Measurements from ENCODE around the gene GMPS. TPM values are rescaled to one million over a fixed set of nuclear protein-coding genes. Genes with fewer than 3 reads are reported as not detected.

The GMPS gene
- total RNA-seq, 1 donor from 2014 or later, result 29.2 TPM

- H3K4me3 ChIP-seq, result no peak overlapping the region
- H3K9me3 ChIP-seq, result no peaks in the 10 kb centered on the region
- no peaks in the 10 kb centered on the region for H3K27me3 ChIP-seq
- intact Hi-C loops (cut with DNase I), result no loop called here
- H3K36me3 ChIP-seq, result peaks cover 0 to 17% of the 10 kb centered on the region in 2 donors
- peaks cover 26% of the 10 kb centered on the region for H3K4me1 ChIP-seq
- no peak for TF ChIP-seq CTCF (IDR thresholded peaks at IDR 0.05)
- no peak for TF ChIP-seq POLR2AphosphoS5 (IDR thresholded peaks at IDR 0.05; ENCODE audit: insufficient read depth in 1 of 2, low read depth in 1 of 2)
- TF ChIP-seq POLR2A (IDR thresholded peaks at IDR 0.05), result no peak
- H3K27ac ChIP-seq, result no peak overlapping the region
- DNase-seq (ENCODE audit: extremely low spot score in 2 of 2), result no peak
Measured at GRCh38 chr3:155889952-155890351, 19.5 kb downstream of the GMPS start.

- intact Hi-C loops (cut with DNase I), result no loop called here
- no peak for DNase-seq (ENCODE audit: extremely low spot score in 2 of 2)
- Histone ChIP-seq H3K4me1 (peaks cover 26% of the 10 kb centered on the region), H3K4me3 (no peak overlapping the region), H3K27ac (no peak overlapping the region), H3K27me3 (no peaks in the 10 kb centered on the region), H3K36me3 (peaks cover 0 to 22% of the 10 kb centered on the region in 2 donors), H3K9me3 (no peaks in the 10 kb centered on the region)
- no peak for TF ChIP-seq CTCF (IDR thresholded peaks at IDR 0.05)
- no peak for TF ChIP-seq POLR2AphosphoS5 (IDR thresholded peaks at IDR 0.05; ENCODE audit: insufficient read depth in 1 of 2, low read depth in 1 of 2)
- no peak for TF ChIP-seq POLR2A (IDR thresholded peaks at IDR 0.05)
Measured at GRCh38 chr3:155890671-155891190, 20.3 kb downstream of the GMPS start.

- no peaks in the 10 kb centered on the region for H3K9me3 ChIP-seq
- peaks cover 26% of the 10 kb centered on the region for H3K4me1 ChIP-seq
- peaks cover 0 to 22% of the 10 kb centered on the region in 2 donors for H3K36me3 ChIP-seq
- TF ChIP-seq POLR2AphosphoS5 (IDR thresholded peaks at IDR 0.05; ENCODE audit: insufficient read depth in 1 of 2, low read depth in 1 of 2) (no peak), POLR2A (IDR thresholded peaks at IDR 0.05) (no peak), CTCF (IDR thresholded peaks at IDR 0.05) (no peak)
- H3K27ac ChIP-seq, result no peak overlapping the region
- no peaks in the 10 kb centered on the region for H3K27me3 ChIP-seq
- no peak overlapping the region for H3K4me3 ChIP-seq
- no peak for DNase-seq (ENCODE audit: extremely low spot score in 2 of 2)
- intact Hi-C loops (cut with DNase I), result no loop called here
Measured at GRCh38 chr3:155891321-155891720, 20.9 kb downstream of the GMPS start.

- DNase-seq (ENCODE audit: extremely low spot score in 2 of 2), result no peak
- Histone ChIP-seq H3K9me3 (no peaks in the 10 kb centered on the region), H3K27me3 (no peaks in the 10 kb centered on the region), H3K27ac (no peak overlapping the region), H3K36me3 (peaks cover 0 to 38% of the 10 kb centered on the region in 2 donors), H3K4me3 (no peak overlapping the region), H3K4me1 (peaks cover 8% of the 10 kb centered on the region)
- intact Hi-C loops (cut with DNase I), result no loop called here
- TF ChIP-seq POLR2AphosphoS5 (IDR thresholded peaks at IDR 0.05; ENCODE audit: insufficient read depth in 1 of 2, low read depth in 1 of 2), result no peak
- no peak for TF ChIP-seq CTCF (IDR thresholded peaks at IDR 0.05)
- no peak for TF ChIP-seq POLR2A (IDR thresholded peaks at IDR 0.05)
Measured at GRCh38 chr3:155895379-155895900, 25.0 kb downstream of the GMPS start.

GRCh38 chr3:155906900-155907299, 36.5 kb downstream of the GMPS start:
- no peak overlapping the region for H3K4me3 ChIP-seq
- no peaks in the 10 kb centered on the region for H3K27me3 ChIP-seq
- no peak for DNase-seq (ENCODE audit: extremely low spot score in 2 of 2)
- H3K9me3 ChIP-seq, result no peaks in the 10 kb centered on the region
- intact Hi-C loops (cut with DNase I), result no loop called here
- TF ChIP-seq POLR2A (IDR thresholded peaks at IDR 0.05) (no peak), CTCF (IDR thresholded peaks at IDR 0.05) (no peak), POLR2AphosphoS5 (IDR thresholded peaks at IDR 0.05; ENCODE audit: insufficient read depth in 1 of 2, low read depth in 1 of 2) (no peak)
- peaks cover 0 to 58% of the 10 kb centered on the region in 2 donors for H3K36me3 ChIP-seq
- no peak overlapping the region for H3K27ac ChIP-seq
- H3K4me1 ChIP-seq, result no peaks in the 10 kb centered on the region
